Small intestine (tissue), 7 donors: Measurements from ENCODE around the gene SAMHD1. TPM values are rescaled to one million over a fixed set of nuclear protein-coding genes. Genes with fewer than 3 reads are reported as not detected.

Source experiments
- DNase-seq, 2 donors: peaks; one replicate each; pipeline versions ENCODE4 v3.0.0 to v3.0.0-alpha.2; 2013
- FAIRE-seq: peaks from 2 replicates; lab custom pipeline; 2012; peaks lifted over from hg19 to GRCh38; lab: Jason Lieb, UNC
- H3K27ac ChIP-seq, 3 donors: one replicate each; pipeline ENCODE4 v1.5.1; 2013; ENCODE audit warnings: low read length in 2 of 3, mild to moderate bottlenecking in 2 of 3, control low read depth in 1 of 3, inconsistent platforms in 1 of 3, low read depth in 1 of 3, moderate library complexity in 1 of 3
- H3K27me3 ChIP-seq, 3 donors: one replicate each; pipeline ENCODE4 v1.6.1; 2013; ENCODE audit warnings: low read length in 3 of 3, inconsistent platforms in 1 of 3; ENCODE audit not compliant: control insufficient read depth in 3 of 3, insufficient read depth in 3 of 3
- H3K36me3 ChIP-seq, 3 donors: one replicate each; pipeline ENCODE4 v1.6.1; 2013; ENCODE audit warnings: low read length in 3 of 3, inconsistent platforms in 1 of 3, low read depth in 1 of 3, mild to moderate bottlenecking in 1 of 3, moderate library complexity in 1 of 3; ENCODE audit not compliant: control insufficient read depth in 3 of 3, insufficient read depth in 2 of 3
- H3K4me1 ChIP-seq, 3 donors: one replicate each; pipeline ENCODE4 v1.6.1; 2013; ENCODE audit warnings: low read length in 2 of 3, inconsistent platforms in 1 of 3, low read depth in 1 of 3, mild to moderate bottlenecking in 1 of 3, moderate library complexity in 1 of 3; ENCODE audit not compliant: control insufficient read depth in 3 of 3, insufficient read depth in 2 of 3
- H3K4me3 ChIP-seq, 3 donors: one replicate each; pipeline ENCODE4 v1.5.1; 2013; ENCODE audit warnings: low read length in 3 of 3, control low read depth in 1 of 3, inconsistent platforms in 1 of 3, low read depth in 1 of 3, mild to moderate bottlenecking in 1 of 3, moderate library complexity in 1 of 3
- H3K9me3 ChIP-seq, 2 donors: one replicate each; pipeline ENCODE4 v1.6.1; 2013; ENCODE audit warnings: low read depth in 1 of 2, low read length in 1 of 2; ENCODE audit not compliant: control insufficient read depth in 2 of 2, insufficient read depth in 1 of 2
- WGBS, 3 donors: extraction: QIAGEN DNeasy Blood & Tissue Kit; methylation state at CpG; one replicate each; pipeline ENCODE4 v1.1.7; 2013; 5-methylcytosine and 5-hydroxymethylcytosine counted together
- polyA plus RNA-seq, 4 donors: library from polyadenylated mRNA; stranded (reverse) in 3 of 4; unstranded in 1 of 4; fragments of 200-250 nt in 3 of 4; fragments of 120-200 nt in 1 of 4; gene quantifications; one replicate each; pipeline versions ENCODE4 v1.2.1 to v1.2.3, GENCODE V29; 2013
- donor health status: healthy with polysubstance abuse.
- donor health status: control.
- donor health status: control.
- donor health status: Bipolar disorder and iron deficiency.
- donor health status: healthy.

The SAMHD1 gene
- polyA plus RNA-seq, 4 donors: 22.8 to 78.8 (median 28.5) TPM

DNA sequence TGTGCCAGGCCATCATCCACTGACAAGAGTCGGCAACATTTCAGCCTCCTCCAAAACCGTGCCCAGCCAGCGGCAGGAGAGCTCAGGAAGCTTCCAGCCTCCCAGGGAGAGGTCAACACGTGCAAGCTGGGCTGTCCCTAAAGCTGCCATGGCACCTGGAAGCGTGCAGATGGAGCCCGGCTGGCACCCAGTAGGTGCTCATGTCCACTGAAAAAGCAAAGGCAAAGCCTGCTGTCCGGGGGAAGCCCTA is 90.0 kb downstream of the SAMHD1 start:
- WGBS, 3 donors: 58 to 84% (median 76%) methylated on average over 7 of the region's 7 CpGs
- Histone ChIP-seq H3K27ac (peak overlapping the region in 2 of 3 donors; percentile 59 to 66), H3K36me3 (peaks cover 0 to 22% (median 0%) of the 10 kb centered on the region in 3 donors), H3K27me3 (peaks cover 0 to 9% (median 0%) of the 10 kb centered on the region in 3 donors), H3K9me3 (no peaks in the 10 kb centered on the region), H3K4me1 (peaks cover 0 to 24% (median 2%) of the 10 kb centered on the region in 3 donors), H3K4me3 (peak overlapping the region in 1 of 3 donors; percentile 47)
- no peak for DNase-seq
- no peak for FAIRE-seq

DNA sequence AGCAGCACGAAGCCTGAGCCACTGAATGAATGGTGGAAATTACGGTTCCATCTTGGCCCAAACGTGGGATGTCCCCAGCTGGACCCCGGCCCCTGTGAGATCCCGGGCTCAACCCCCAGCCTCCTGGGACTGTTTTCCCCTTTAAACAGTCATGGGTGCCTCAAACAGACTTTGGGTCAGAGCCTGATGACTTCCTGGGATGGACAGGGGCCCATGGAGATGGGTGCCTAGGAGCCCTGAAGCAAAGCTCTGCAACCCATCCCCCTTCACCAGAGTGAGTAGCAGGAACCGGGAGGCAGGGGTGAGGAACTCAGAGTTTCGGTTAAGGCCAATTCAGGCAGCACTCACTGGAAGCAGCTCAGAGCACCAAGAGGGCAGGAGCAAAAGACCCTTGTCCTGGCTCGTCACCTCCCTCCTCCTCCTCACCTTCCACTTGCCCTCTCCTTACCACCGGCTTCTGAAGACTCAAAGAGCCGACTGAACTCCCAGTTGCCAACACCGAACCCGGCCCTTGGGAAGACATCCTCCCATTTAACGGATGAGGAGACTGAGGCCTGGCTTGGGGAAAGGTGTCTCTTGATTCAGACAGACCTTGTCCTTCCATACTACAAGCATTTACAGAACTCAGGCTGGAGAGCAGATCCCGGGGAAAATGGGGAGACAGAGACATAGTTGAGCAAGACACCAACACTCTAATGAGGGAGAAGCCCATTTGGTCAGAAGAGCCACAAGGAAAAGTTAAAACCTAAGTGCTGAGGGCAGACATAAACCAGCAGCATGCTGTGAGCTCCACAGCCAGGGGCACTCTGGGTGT is 90.5 kb downstream of the SAMHD1 start:
- FAIRE-seq (no peak), DNase-seq (no peak)
- Histone ChIP-seq H3K36me3 (peaks cover 0 to 22% (median 0%) of the 10 kb centered on the region in 3 donors), H3K4me3 (peak overlapping the region in 1 of 3 donors; percentile 0), H3K9me3 (no peaks in the 10 kb centered on the region), H3K27me3 (peaks cover 0 to 9% (median 0%) of the 10 kb centered on the region in 3 donors), H3K4me1 (peaks cover 2 to 24% (median 4%) of the 10 kb centered on the region in 3 donors), H3K27ac (peak overlapping the region in 1 of 3 donors; percentile 59)
- WGBS, 3 donors: 77 to 94% (median 84%) methylated on average over 14 of the region's 14 CpGs

DNA sequence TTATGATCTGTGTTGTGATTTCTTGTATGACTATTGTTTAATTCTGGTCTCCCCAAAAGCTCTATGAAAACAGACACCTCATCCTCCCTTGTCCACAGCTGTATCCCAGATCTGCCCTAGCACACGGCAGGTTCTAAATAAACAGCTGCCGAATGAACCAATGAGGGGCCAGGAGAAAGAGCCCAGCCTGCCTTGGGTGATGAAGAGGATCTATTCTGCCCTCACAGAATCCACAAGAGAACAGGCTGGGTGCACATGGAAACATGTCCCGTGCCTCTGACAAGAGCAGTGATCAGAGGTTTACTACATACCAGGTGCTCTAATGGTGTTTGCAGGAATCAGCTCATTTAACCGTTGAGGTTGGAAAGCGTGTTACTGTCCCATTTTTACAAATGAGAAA is 91.2 kb downstream of the SAMHD1 start:
- 56 to 65% (median 60%) methylated on average over 5 of the region's 5 CpGs for WGBS, 3 donors
- Histone ChIP-seq H3K27ac (no peak overlapping the region), H3K4me3 (no peak overlapping the region), H3K9me3 (no peaks in the 10 kb centered on the region), H3K4me1 (peaks cover 2 to 24% (median 6%) of the 10 kb centered on the region in 3 donors), H3K27me3 (peaks cover 0 to 9% (median 0%) of the 10 kb centered on the region in 3 donors), H3K36me3 (peaks cover 0 to 25% (median 0%) of the 10 kb centered on the region in 3 donors)
- FAIRE-seq (no peak), DNase-seq (no peak)

DNA sequence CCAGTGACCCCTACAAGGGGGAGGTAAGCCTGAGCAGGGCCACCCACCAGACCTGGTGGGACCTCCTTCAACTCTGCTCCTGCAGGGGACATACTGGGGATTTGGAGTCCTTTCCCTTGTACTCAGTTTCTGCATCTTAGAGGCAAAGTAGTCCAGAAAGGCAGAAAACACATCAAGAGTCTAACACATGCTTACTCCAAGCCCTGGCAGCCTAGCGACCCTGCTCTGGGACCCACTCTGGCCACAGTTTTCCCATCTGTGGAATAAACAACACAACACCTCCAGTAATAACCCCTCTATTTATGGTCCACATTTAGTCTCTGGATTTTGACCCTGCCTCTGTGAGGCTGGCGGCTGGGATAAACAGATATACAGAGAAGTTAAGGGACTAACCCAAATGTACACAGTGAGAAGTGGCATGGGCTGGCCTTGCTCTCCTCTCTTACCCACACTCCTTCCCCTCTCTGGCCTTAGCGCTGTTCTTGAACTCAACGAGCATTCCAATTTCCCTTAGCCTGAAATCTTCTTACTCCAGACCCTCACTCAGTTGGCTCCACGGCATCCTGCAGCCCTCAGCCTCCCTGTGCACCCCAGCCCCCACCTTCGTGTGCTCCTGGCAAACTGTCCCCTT is 91.7 kb downstream of the SAMHD1 start:
- H3K4me3 ChIP-seq: no peak overlapping the region
- peaks cover 0 to 29% (median 0%) of the 10 kb centered on the region in 3 donors for H3K36me3 ChIP-seq
- no peaks in the 10 kb centered on the region for H3K9me3 ChIP-seq
- FAIRE-seq (no peak), DNase-seq (no peak)
- H3K27ac ChIP-seq: no peak overlapping the region
- WGBS, 3 donors: 40 to 60% (median 52%) methylated on average over 6 of the region's 6 CpGs
- peaks cover under 1 to 23% (median 6%) of the 10 kb centered on the region in 3 donors for H3K4me1 ChIP-seq
- peaks cover 0 to 7% (median 0%) of the 10 kb centered on the region in 3 donors for H3K27me3 ChIP-seq

DNA sequence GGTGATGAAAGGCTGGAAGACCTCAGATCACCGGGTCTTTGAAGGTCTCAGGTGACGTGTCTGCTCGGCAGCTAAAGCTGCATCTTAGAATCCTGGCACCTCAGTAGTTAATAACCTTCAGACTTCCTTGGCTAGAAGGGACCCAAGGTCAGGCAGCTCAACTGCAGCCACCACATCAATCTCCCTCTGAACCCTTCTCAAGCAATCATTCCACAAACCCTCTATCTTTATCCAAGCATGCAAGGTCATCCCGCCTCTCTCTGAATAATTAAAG is 92.3 kb downstream of the SAMHD1 start:
- peaks cover 0 to 24% (median 8%) of the 10 kb centered on the region in 3 donors for H3K4me1 ChIP-seq
- no peak overlapping the region for H3K27ac ChIP-seq
- DNase-seq: no peak
- no peaks in the 10 kb centered on the region for H3K9me3 ChIP-seq
- FAIRE-seq: no peak
- peaks cover 0 to 29% (median 0%) of the 10 kb centered on the region in 3 donors for H3K36me3 ChIP-seq
- peaks cover 0 to 4% (median 0%) of the 10 kb centered on the region in 3 donors for H3K27me3 ChIP-seq
- no peak overlapping the region for H3K4me3 ChIP-seq
- WGBS, 3 donors: 77 to 82% (median 79%) methylated on average over 4 of the region's 4 CpGs

DNA sequence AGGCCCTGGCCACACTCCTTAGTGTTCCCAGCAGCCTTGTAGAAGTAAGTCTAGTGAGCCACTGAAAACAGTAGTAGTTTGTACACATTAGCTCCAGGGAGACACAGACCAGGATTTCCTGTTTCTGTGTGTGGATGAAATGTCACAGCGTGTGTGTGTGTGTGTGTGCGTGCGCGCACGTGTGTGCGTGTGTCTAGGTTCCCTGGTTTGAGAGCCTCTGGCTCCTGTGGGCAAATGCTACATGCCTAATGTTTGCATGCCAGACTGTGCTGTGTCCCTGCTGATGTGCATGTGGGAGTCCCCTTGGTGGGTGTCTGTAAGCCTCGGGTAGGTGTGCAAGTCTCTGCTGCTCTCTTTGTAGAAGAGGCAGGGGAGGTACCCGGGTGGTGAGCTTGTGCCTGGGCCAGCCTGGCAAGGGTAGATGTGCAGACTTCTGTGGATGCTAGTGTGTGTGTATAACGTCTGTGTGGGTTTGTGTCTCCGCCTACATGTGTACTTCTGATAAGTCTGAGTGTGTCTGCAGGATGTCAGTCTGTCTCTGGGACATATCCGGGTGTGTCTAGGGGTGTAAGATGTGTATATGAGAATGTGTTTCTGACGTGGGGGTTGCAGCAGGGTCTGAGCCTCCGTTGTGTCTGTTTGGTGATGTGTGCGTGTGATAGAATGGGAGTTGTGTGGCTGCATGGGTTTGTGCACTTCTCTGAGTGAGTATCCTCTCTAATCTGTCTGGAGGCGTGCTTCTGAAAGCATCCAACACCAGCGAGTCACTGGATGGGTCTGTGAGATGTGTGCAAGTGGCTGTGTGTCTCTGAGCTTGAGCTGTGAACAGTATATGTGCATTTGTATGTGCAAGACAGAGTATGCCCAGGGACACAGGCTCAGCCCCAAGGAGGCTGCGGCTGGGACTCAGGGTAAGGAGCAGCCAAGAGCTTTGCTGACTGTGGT is 94.5 kb downstream of the SAMHD1 start:
- peaks cover 0 to 35% (median 0%) of the 10 kb centered on the region in 3 donors for H3K36me3 ChIP-seq
- peaks cover 0 to 21% (median 8%) of the 10 kb centered on the region in 3 donors for H3K4me1 ChIP-seq
- no peaks in the 10 kb centered on the region for H3K27me3 ChIP-seq
- peak overlapping the region in 2 of 3 donors; percentile 18 to 29 for H3K27ac ChIP-seq
- no peaks in the 10 kb centered on the region for H3K9me3 ChIP-seq
- H3K4me3 ChIP-seq: no peak overlapping the region
- 60 to 75% (median 65%) methylated on average over 16 to 17 of the region's 17 CpGs for WGBS, 3 donors
- FAIRE-seq (no peak), DNase-seq (no peak)

DNA sequence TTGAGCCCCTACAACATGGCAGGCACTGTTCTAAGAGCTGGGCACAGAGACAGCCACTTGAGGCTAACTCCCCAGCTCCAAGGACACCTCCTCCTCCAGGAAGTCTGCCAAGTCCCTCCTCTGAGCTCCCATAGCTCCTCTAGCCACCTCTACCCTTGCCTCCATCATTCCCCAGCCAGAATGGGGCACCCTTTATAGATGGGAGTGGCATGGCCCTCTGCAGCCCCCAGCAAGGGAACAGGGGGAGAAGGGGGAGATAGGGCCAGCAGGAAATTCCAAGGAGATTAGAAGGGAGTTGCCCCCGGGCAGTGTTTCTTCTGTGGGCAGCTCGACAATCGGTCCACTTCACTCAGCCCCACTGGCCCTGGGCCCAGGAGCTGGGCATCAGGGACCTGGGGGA is 95.3 kb downstream of the SAMHD1 start:
- Histone ChIP-seq H3K27me3 (no peaks in the 10 kb centered on the region), H3K4me1 (peaks cover 0 to 18% (median 8%) of the 10 kb centered on the region in 3 donors), H3K27ac (peak overlapping the region in 2 of 3 donors; percentile 18 to 29), H3K4me3 (no peak overlapping the region), H3K9me3 (no peaks in the 10 kb centered on the region), H3K36me3 (peaks cover 0 to 35% (median 0%) of the 10 kb centered on the region in 3 donors)
- DNase-seq (no peak), FAIRE-seq (no peak)
- 63 to 84% (median 71%) methylated on average over 3 of the region's 3 CpGs for WGBS, 3 donors

DNA sequence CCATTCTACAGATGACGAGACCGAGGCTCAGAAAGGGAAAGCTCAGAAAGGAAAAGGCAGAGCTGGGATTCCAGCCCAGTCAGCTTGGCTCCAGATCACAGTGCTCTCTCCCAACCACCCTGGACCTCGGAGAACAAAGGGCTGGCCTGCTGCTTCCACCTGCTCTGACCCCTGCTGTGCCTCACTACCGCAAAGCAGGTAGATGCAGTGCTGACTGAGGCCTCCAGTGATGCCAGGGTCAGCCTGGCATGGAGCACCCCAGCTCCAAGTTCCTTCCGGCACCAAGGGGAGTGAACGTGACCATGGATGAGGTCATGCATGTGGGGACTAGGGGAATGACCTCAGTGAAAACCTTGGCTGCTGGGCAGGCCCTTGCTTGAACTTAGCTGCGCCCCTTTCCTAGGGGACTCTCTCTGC is 96.3 kb downstream of the SAMHD1 start:
- Histone ChIP-seq H3K4me1 (peaks cover 0 to 15% (median 8%) of the 10 kb centered on the region in 3 donors), H3K4me3 (no peak overlapping the region), H3K27me3 (no peaks in the 10 kb centered on the region), H3K9me3 (peaks cover 0 to 4% of the 10 kb centered on the region in 2 donors), H3K36me3 (peaks cover 0 to 26% (median 0%) of the 10 kb centered on the region in 3 donors), H3K27ac (no peak overlapping the region)
- no peak for DNase-seq
- FAIRE-seq: no peak
- WGBS, 3 donors: 67 to 85% (median 70%) methylated on average over 7 of the region's 7 CpGs
